Suprapubic skin (tissue), 4 donors: Measurements from ENCODE around the gene ZNF562. TPM values are rescaled to one million over a fixed set of nuclear protein-coding genes. Genes with fewer than 3 reads are reported as not detected.

Experiments
- DNase-seq, 2 donors: peaks; one replicate each; pipeline ENCODE4 v3.0.0-alpha.2; 2019; ENCODE audit warnings: low spot score in 2 of 2
- H3K27ac ChIP-seq: fragments of 200-600 bp; sonication (generic); one replicate; pipeline ENCODE4 v1.5.1; 2019
- H3K27me3 ChIP-seq: fragments of 200-600 bp; sonication (generic); one replicate; pipeline ENCODE4 v1.5.1; 2019
- H3K36me3 ChIP-seq: fragments of 200-600 bp; sonication (generic); one replicate; pipeline ENCODE4 v1.5.1; 2019
- H3K4me1 ChIP-seq: fragments of 200-600 bp; sonication (generic); one replicate; pipeline ENCODE4 v1.5.1; 2019
- H3K4me3 ChIP-seq: fragments of 200-600 bp; sonication (generic); one replicate; pipeline ENCODE4 v1.5.1; 2019; ENCODE audit warnings: mild to moderate bottlenecking
- H3K9me3 ChIP-seq: fragments of 200-600 bp; sonication (generic); one replicate; pipeline ENCODE4 v1.5.1; 2019
- CTCF ChIP-seq, 2 donors: fragments of 200-600 bp in 1 of 2; fragments of 450-650 bp in 1 of 2; sonication (generic) in 1 of 2; IDR thresholded peaks; one replicate each; pipeline ENCODE4 v1.5.1; 2016 to 2019; ENCODE audit warnings: antibody characterized with exemption in 2 of 2, mild to moderate bottlenecking in 1 of 2, moderate library complexity in 1 of 2
- EP300 ChIP-seq: sonication (generic); formaldehyde crosslinking; IDR thresholded peaks from one replicate; pipeline ENCODE4 v1.6.1; 2017; ENCODE audit warnings: antibody characterized with exemption
- POLR2A ChIP-seq, 2 donors: fragments of 450-650 bp; IDR thresholded peaks; one replicate each; pipeline ENCODE4 v1.6.1; 2017; ENCODE audit warnings: antibody characterized with exemption in 2 of 2, mild to moderate bottlenecking in 2 of 2, moderate library complexity in 2 of 2
- POLR2AphosphoS5 ChIP-seq, 3 donors: sonication (generic); formaldehyde crosslinking; IDR thresholded peaks; one replicate each; pipeline ENCODE4 v1.6.1; 2017; ENCODE audit warnings: antibody characterized with exemption in 3 of 3
- WGBS: methylation state at CpG from one replicate; pipeline ENCODE4 v1.1.5; 2018; 5-methylcytosine and 5-hydroxymethylcytosine counted together
- total RNA-seq, 4 donors: library from RNA; depleted of rRNA; stranded (reverse); fragments of >200 nt; gene quantifications; one replicate each; pipeline ENCODE4 v1.1.0, GENCODE V29; 2016

Gene ZNF562
- total RNA-seq, 4 donors from 2014 or later: 13.2 to 23.8 (median 18.4) TPM

GRCh38 chr19:9673912-9674662, 813 bp downstream of the ZNF562 start:
- WGBS: 39% methylated on average over 13 of the region's 13 CpGs

GRCh38 chr19:9672893-9673292, 2.0 kb downstream of the ZNF562 start:
- 95% methylated on average over 4 of the region's 4 CpGs for WGBS

More at GRCh38 chr19:9673912-9674662, 813 bp downstream of the ZNF562 start:
- H3K4me3 ChIP-seq: peak overlapping the region; percentile 56
- DNase-seq: no peak
- H3K9me3 ChIP-seq: peaks cover 19% of the 10 kb centered on the region
- H3K27me3 ChIP-seq: no peaks in the 10 kb centered on the region
- H3K4me1 ChIP-seq: no peaks in the 10 kb centered on the region
- peaks cover 22% of the 10 kb centered on the region for H3K36me3 ChIP-seq
- H3K27ac ChIP-seq: peak overlapping the region; percentile 89
- no peak for TF ChIP-seq POLR2AphosphoS5 (IDR thresholded peaks at IDR 0.05)
- TF ChIP-seq EP300: no peak
- no peak for TF ChIP-seq POLR2A (IDR thresholded peaks at IDR 0.05)
- no peak for TF ChIP-seq CTCF (IDR thresholded peaks at IDR 0.05)

GRCh38 chr19:9671655-9672054, 3.2 kb downstream of the ZNF562 start:
- Histone ChIP-seq H3K36me3 (peaks cover 33% of the 10 kb centered on the region), H3K4me3 (no peak overlapping the region), H3K4me1 (no peaks in the 10 kb centered on the region), H3K27ac (no peak overlapping the region), H3K27me3 (no peaks in the 10 kb centered on the region), H3K9me3 (peaks cover 31% of the 10 kb centered on the region)
- TF ChIP-seq POLR2AphosphoS5 (IDR thresholded peaks at IDR 0.05) (no peak), POLR2A (IDR thresholded peaks at IDR 0.05) (no peak), CTCF (IDR thresholded peaks at IDR 0.05) (no peak), EP300 (no peak)
- DNase-seq: no peak
- 92% methylated on average over 3 of the region's 3 CpGs for WGBS

More at GRCh38 chr19:9672893-9673292, 2.0 kb downstream of the ZNF562 start:
- no peak overlapping the region for H3K4me3 ChIP-seq
- peaks cover 22% of the 10 kb centered on the region for H3K9me3 ChIP-seq
- DNase-seq: no peak
- peaks cover 25% of the 10 kb centered on the region for H3K36me3 ChIP-seq
- H3K27ac ChIP-seq: no peak overlapping the region
- TF ChIP-seq POLR2A (IDR thresholded peaks at IDR 0.05) (no peak), POLR2AphosphoS5 (IDR thresholded peaks at IDR 0.05) (no peak), EP300 (no peak), CTCF (IDR thresholded peaks at IDR 0.05) (no peak)
- H3K27me3 ChIP-seq: no peaks in the 10 kb centered on the region
- no peaks in the 10 kb centered on the region for H3K4me1 ChIP-seq

- peaks cover 39% of the 10 kb centered on the region for H3K36me3 ChIP-seq
- H3K9me3 ChIP-seq: peaks cover 27% of the 10 kb centered on the region
- WGBS: 100% methylated on average over 2 of the region's 2 CpGs
These were observed 6.4 kb downstream of the ZNF562 start for GRCh38 chr19:9668544-9668943.

More at GRCh38 chr19:9668544-9668943, 6.4 kb downstream of the ZNF562 start:
- DNase-seq: no peak
- H3K27ac ChIP-seq: no peak overlapping the region
- H3K4me1 ChIP-seq: no peaks in the 10 kb centered on the region
- TF ChIP-seq CTCF (IDR thresholded peaks at IDR 0.05) (no peak), POLR2A (IDR thresholded peaks at IDR 0.05) (no peak), POLR2AphosphoS5 (IDR thresholded peaks at IDR 0.05) (no peak), EP300 (no peak)
- H3K27me3 ChIP-seq: no peaks in the 10 kb centered on the region
- H3K4me3 ChIP-seq: no peak overlapping the region
